Fibroblast of lung (primary cell): ENCODE measurements around the gene SNAI3.

Source experiments
- EZH2 ChIP-seq: IDR thresholded peaks from 2 replicates; pipeline ENCODE4 v1.5.1; 2012; ENCODE audit warnings: low read length, control low read depth, mild to moderate bottlenecking; ENCODE audit errors: missing control alignments
- TF ChIP-seq, protein P1 (sequence below), 2 donors: IDR thresholded peaks in 1 of 2; conservative IDR thresholded peaks in 1 of 2; 1 replicate in 1 of 2; 2 replicates in 1 of 2; pipeline ENCODE4 v1.5.1; 2011 to 2012; ENCODE audit warnings: low read length in 2 of 2, control low read depth in 1 of 2, inconsistent platforms in 1 of 2, low read depth in 1 of 2, mild to moderate bottlenecking in 1 of 2

DNA sequence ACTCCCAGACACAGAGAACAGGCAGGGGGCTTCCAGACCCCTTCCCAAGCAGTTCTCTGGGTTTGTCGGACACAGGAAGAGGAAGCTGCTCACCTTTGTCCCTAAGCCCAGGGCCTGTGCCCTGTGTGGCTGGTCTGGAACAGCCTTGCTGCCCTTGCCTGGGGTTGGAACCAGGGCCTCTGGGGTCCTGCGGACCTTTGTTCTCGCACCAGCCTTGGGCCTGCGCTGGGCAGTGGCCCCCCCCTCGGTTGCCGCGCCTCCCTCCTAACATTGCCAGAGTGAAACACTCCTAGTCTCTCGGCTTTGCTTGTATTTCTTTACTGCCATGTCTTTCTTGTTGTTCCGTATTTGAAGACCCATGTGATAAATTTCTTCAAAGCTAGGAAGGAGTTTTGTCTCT is 56.5 kb downstream of the SNAI3 start:
- no peak for TF ChIP-seq EZH2
- TF ChIP-seq, protein P1, sequence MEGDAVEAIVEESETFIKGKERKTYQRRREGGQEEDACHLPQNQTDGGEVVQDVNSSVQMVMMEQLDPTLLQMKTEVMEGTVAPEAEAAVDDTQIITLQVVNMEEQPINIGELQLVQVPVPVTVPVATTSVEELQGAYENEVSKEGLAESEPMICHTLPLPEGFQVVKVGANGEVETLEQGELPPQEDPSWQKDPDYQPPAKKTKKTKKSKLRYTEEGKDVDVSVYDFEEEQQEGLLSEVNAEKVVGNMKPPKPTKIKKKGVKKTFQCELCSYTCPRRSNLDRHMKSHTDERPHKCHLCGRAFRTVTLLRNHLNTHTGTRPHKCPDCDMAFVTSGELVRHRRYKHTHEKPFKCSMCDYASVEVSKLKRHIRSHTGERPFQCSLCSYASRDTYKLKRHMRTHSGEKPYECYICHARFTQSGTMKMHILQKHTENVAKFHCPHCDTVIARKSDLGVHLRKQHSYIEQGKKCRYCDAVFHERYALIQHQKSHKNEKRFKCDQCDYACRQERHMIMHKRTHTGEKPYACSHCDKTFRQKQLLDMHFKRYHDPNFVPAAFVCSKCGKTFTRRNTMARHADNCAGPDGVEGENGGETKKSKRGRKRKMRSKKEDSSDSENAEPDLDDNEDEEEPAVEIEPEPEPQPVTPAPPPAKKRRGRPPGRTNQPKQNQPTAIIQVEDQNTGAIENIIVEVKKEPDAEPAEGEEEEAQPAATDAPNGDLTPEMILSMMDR (conservative IDR thresholded peaks at IDR 0.05 in 1 of 2, IDR thresholded peaks at IDR 0.05 in 1 of 2; ENCODE audit: low read depth in 1 of 2, low read length in 2 of 2), result no peak
